A549 (cell line): ENCODE results near the gene CEMP1. TPM values are rescaled to one million over a fixed set of nuclear protein-coding genes. Genes with fewer than 3 reads are reported as not detected.
"Not testable (repeated sequence)": the region's sequence is repeated elsewhere in the genome, so short reads cannot be mapped to it uniquely, and the experiment has no call there.

ENCODE experiments used
- ATAC-seq, 2 experiments: fragments of 200-7000 bp in 1 of 2; fragments of >200 bp in 1 of 2; cut with Nextera tagmentation in 1 of 2; cut with Tn5 transposase in 1 of 2; 3 replicates each; pipeline versions ENCODE4 v1.8.0 to v1.9.1; 2018 to 2020; ENCODE audit warnings: mild to moderate bottlenecking in 1 of 2, moderate library complexity in 1 of 2
- CTCF ChIA-PET: fragments of 300-600 bp; sonication (Branson Sonifier 250); formaldehyde crosslinking; extraction: SDS; loops from one replicate; lab custom pipeline; 2021; ENCODE audit warnings: antibody characterized with exemption, inconsistent platforms; lab: Yijun Ruan, JAX
- POLR2A ChIA-PET: fragments of 350-600 bp; formaldehyde crosslinking; extraction: SDS; loops from one replicate; lab custom pipeline; 2021; ENCODE audit warnings: antibody characterized with exemption, inconsistent platforms; lab: Yijun Ruan, JAX
- DNase-seq, 2 experiments: peaks; one replicate each; pipeline versions ENCODE4 v3.0.0 to v3.0.0-alpha.2; 2011 to 2016; ENCODE audit warnings: low read depth in 1 of 2, low spot score in 1 of 2
- FAIRE-seq: peaks from 2 replicates; lab custom pipeline; 2011; peaks lifted over from hg19 to GRCh38; lab: Jason Lieb, UNC
- H3K27ac ChIP-seq, 2 experiments: fragments of >200 bp; sonication (Bioruptor Twin); formaldehyde crosslinking; 3 replicates each; pipeline ENCODE4 v1.5.1; 2016 to 2017
- H3K4me1 ChIP-seq: fragments of >200 bp; sonication (Bioruptor Twin); formaldehyde crosslinking; 3 replicates; pipeline ENCODE4 v1.6.1; 2016
- H3K4me2 ChIP-seq: fragments of >200 bp; sonication (Bioruptor Twin); formaldehyde crosslinking; 3 replicates; pipeline ENCODE4 v1.6.1; 2016
- H3K4me3 ChIP-seq: fragments of >200 bp; sonication (Bioruptor Twin); formaldehyde crosslinking; 3 replicates; pipeline ENCODE4 v1.5.1; 2016
- H3K9me3 ChIP-seq: fragments of >200 bp; sonication (Bioruptor Twin); formaldehyde crosslinking; 3 replicates; pipeline ENCODE4 v1.6.1; 2016
- CEBPB ChIP-seq, 2 experiments: fragments of >200 bp in 1 of 2; sonication (Bioruptor Twin) in 1 of 2; formaldehyde crosslinking in 1 of 2; IDR thresholded peaks; 2 replicates each; pipeline ENCODE4 v1.6.1; 2012 to 2016
- CTCF ChIP-seq: fragments of >200 bp; sonication (Bioruptor Twin); formaldehyde crosslinking; IDR thresholded peaks from 3 replicates; pipeline ENCODE4 v1.5.1; 2016
- MAFK ChIP-seq: fragments of 450-650 bp; IDR thresholded peaks from 2 replicates; pipeline ENCODE4 v1.6.1; 2014; ENCODE audit not compliant: partially characterized antibody
- RAD21 ChIP-seq, 2 experiments: fragments of >200 bp in 1 of 2; sonication (Bioruptor Twin) in 1 of 2; formaldehyde crosslinking in 1 of 2; IDR thresholded peaks in 1 of 2; conservative IDR thresholded peaks in 1 of 2; 2 replicates in 1 of 2; 3 replicates in 1 of 2; pipeline ENCODE4 v1.6.1; 2012 to 2018; ENCODE audit warnings: inconsistent platforms in 1 of 2
- WGBS: methylation state at CpG from one replicate; pipeline ENCODE4 v1.1.6; 2017; ENCODE audit errors: missing lambda C conversion rate; 5-methylcytosine and 5-hydroxymethylcytosine counted together
- polyA plus RNA-seq, 4 experiments: library from polyadenylated mRNA; depleted of rRNA in 3 of 4; stranded (reverse); fragments of >200 nt; fragmentation: RNase III in 1 of 4; extraction: RNeasy Plus Mini Kit Qiagen cat#74134 plus additional on column Dnase treatment in 1 of 4; gene quantifications; 2 replicates in 3 of 4; 3 replicates in 1 of 4; pipeline ENCODE4 v1.2.3, GENCODE V29; 2011 to 2017

Gene CEMP1
- polyA plus RNA-seq, 2 of the 4 experiments (the other 2 are of a cell fraction), result not detected

GRCh38 chr16:2551420-2551889 lies 20.2 kb upstream of the CEMP1 start:
- TF ChIP-seq CTCF (peak; percentile 21; the same call in 1 of the 3 replicates), CEBPB (IDR thresholded peaks at IDR 0.05) (peak; percentile 44 to 88; a peak in 3 of 4 replicates)
- WGBS, result 58% methylated on average over 16 of the region's 17 CpGs
- Histone ChIP-seq H3K4me2 (peak overlapping the region; percentile 34; the same call in 1 of the 3 replicates), H3K27ac (peak overlapping the region in 1 of 2 experiments; percentile 34; a peak in 1 of 6 replicates)
- FAIRE-seq, H3K4me3 ChIP-seq, POLR2A ChIA-PET, H3K4me1 ChIP-seq, H3K9me3 ChIP-seq: not testable (repeated sequence)
- DNase-seq (peak in 1 of 2 experiments; percentile 29), ATAC-seq (peak in 1 of 2 experiments; percentile 40; a peak in 2 of 6 replicates)
- CTCF ChIA-PET, result interaction anchor here (0.6 to 0.9 kb wide), 3 partner anchors 11 to 417 kb away, joined by 3 to 4 read pairs (median 3); no protein-coding TSS in a partner anchor

DNA sequence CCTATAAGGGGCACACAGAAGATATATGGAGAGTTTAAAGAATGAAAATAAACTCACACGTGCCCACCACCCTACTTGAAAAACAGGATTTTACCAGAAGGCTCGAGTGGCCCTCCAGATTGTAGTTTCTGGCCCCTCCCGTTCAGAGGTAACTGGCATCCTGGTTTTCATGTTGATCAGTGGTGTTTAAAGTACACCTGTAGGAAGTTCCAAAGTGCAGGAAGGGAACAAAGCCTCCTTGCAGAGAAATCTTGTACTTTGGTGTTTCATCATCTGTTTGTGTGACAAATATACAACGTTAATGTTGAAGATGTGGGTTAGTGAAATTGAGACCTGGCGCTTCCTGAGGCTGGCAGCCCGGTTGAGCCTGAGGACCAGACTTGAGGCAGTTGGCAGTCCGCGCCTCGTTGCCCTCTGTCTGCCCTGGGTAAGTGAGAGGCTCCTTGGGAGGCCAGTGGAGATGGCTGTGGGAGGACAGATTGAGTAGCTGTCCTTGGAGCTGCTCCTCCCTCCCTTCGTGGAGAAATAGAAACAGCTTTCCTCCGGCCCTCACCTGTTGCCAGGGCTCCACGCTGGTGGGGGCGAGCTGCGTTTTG lies 19.2 kb upstream of the CEMP1 start:
- H3K4me3 ChIP-seq, H3K27ac ChIP-seq, H3K4me2 ChIP-seq, DNase-seq, CTCF ChIA-PET, H3K4me1 ChIP-seq, ATAC-seq, POLR2A ChIA-PET, FAIRE-seq, H3K9me3 ChIP-seq: not testable (repeated sequence)
- 60% methylated on average over 1 of the region's 14 CpGs for WGBS

GRCh38 chr16:2543771-2544170 lies 12.6 kb upstream of the CEMP1 start:
- POLR2A ChIA-PET, DNase-seq, H3K4me3 ChIP-seq, H3K27ac ChIP-seq, H3K9me3 ChIP-seq, H3K4me2 ChIP-seq, ATAC-seq, FAIRE-seq: not testable (repeated sequence)
- H3K4me1 ChIP-seq, result peaks cover 12% of the 10 kb centered on the region
- CTCF ChIA-PET, result interaction anchor here (0.6 kb wide), 1 partner anchor 1266 kb away, joined by 3 read pairs; no protein-coding TSS in a partner anchor
- 95% methylated on average over 14 of the region's 14 CpGs for WGBS

GRCh38 chr16:2541409-2541808 lies 10.2 kb upstream of the CEMP1 start:
- H3K4me2 ChIP-seq, POLR2A ChIA-PET, DNase-seq, H3K4me3 ChIP-seq, FAIRE-seq, H3K27ac ChIP-seq, ATAC-seq, H3K9me3 ChIP-seq: not testable (repeated sequence)
- WGBS, result 78% methylated on average over 6 of the region's 6 CpGs
- H3K4me1 ChIP-seq, result peaks cover 16% of the 10 kb centered on the region
- CTCF ChIA-PET, result interaction anchor here (1.1 kb wide), 1 partner anchor 10 kb away, joined by 3 read pairs; no protein-coding TSS in a partner anchor

- H3K27ac ChIP-seq, H3K4me2 ChIP-seq, ATAC-seq, FAIRE-seq, DNase-seq, H3K9me3 ChIP-seq, H3K4me3 ChIP-seq, POLR2A ChIA-PET: not testable (repeated sequence)
- CTCF ChIA-PET, result interaction anchor here (1.1 kb wide), 1 partner anchor 11 kb away, joined by 3 read pairs; no protein-coding TSS in a partner anchor
- H3K4me1 ChIP-seq, result peaks cover 18% of the 10 kb centered on the region
- WGBS, result 93% methylated on average over 3 of the region's 4 CpGs
These were observed 9.7 kb upstream of the CEMP1 start for GRCh38 chr16:2540912-2541311.

DNA sequence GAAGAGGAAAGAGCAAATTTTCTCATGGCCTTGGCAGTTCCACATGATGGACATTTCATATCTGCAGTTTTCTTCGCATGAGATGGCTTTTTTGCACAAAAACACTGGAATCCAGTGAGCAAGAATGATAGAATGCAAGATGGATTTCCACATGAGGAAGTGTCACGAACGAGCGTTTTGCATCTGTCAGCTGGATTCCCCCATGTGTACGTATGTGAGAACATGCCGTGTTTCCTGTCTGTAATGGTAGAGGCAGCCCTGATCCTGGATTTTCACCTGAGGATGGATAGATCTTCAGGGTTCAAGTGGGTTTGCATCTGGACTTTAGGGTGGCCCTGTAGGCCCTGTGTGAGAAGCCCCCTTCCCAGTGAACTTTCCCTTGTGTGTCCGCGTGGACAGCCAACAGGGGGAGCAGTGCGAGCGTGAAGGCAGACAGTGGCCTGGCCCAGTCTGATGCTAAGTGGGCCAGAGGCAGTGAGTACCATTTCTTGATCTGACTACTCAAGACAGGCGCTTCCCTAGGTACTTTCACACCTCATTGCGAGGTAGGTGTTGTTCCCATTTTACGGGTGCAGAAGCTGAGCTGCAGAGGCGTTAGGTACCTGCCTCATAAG lies 8.7 kb upstream of the CEMP1 start:
- CTCF ChIA-PET, result interaction anchor here (1.1 kb wide), 1 partner anchor 12 kb away, joined by 3 read pairs; no protein-coding TSS in a partner anchor
- POLR2A ChIA-PET, H3K27ac ChIP-seq, FAIRE-seq, H3K4me3 ChIP-seq, H3K9me3 ChIP-seq, H3K4me2 ChIP-seq: not testable (repeated sequence)
- ATAC-seq (peak in 1 of 2 experiments; percentile 52; a peak in 3 of 6 replicates), DNase-seq (peak in 1 of 2 experiments; percentile 41)
- peaks cover 18% of the 10 kb centered on the region for H3K4me1 ChIP-seq
- TF ChIP-seq MAFK (peak; percentile 29), RAD21 (conservative IDR thresholded peaks at IDR 0.05 in 1 of 2, IDR thresholded peaks at IDR 0.05 in 1 of 2) (peak in 1 of 2 experiments; percentile 29; a peak in 2 of 5 replicates), CTCF (peak; percentile 35)
- 65% methylated on average over 13 of the region's 14 CpGs for WGBS

- H3K4me3 ChIP-seq, result peak overlapping the region; percentile 55; the same call in 2 of the 3 replicates
- ATAC-seq, result not testable (repeated sequence)
- 89% methylated on average over 24 of the region's 24 CpGs for WGBS
These were observed 8.1 kb upstream of the CEMP1 start for GRCh38 chr16:2539192-2539844.

More at GRCh38 chr16:2539192-2539844, 8.1 kb upstream of the CEMP1 start:
- H3K27ac ChIP-seq, DNase-seq, POLR2A ChIA-PET, H3K9me3 ChIP-seq, FAIRE-seq, CTCF ChIA-PET: not testable (repeated sequence)
- Histone ChIP-seq H3K4me2 (peak overlapping the region; percentile 93), H3K4me1 (peaks cover 18% of the 10 kb centered on the region)
